GM18526 (cell line): ENCODE data around the gene ARL3.

Experiments used
- POLR2A ChIP-seq: IDR thresholded peaks from 3 replicates; pipeline ENCODE4 v1.6.1; 2011; ENCODE audit not compliant: insufficient read length; ENCODE audit errors: extremely low read depth

The ARL3 gene

GRCh38 chr10:102670871-102671434 lies 43.2 kb downstream of the ARL3 start:
- no peak for TF ChIP-seq POLR2A

GRCh38 chr10:102670065-102670670 lies 44.0 kb downstream of the ARL3 start:
- no peak for TF ChIP-seq POLR2A

GRCh38 chr10:102669206-102670064 lies 44.8 kb downstream of the ARL3 start:
- TF ChIP-seq POLR2A = no peak

GRCh38 chr10:102668326-102669107 lies 45.7 kb downstream of the ARL3 start:
- no peak for TF ChIP-seq POLR2A

- TF ChIP-seq POLR2A = no peak
Observed at GRCh38 chr10:102665904-102666509, 48.2 kb downstream of the ARL3 start.

- no peak for TF ChIP-seq POLR2A
Observed at GRCh38 chr10:102661658-102662028, 52.6 kb downstream of the ARL3 start.

GRCh38 chr10:102660888-102661657 lies 53.1 kb downstream of the ARL3 start:
- peak; percentile 42 for TF ChIP-seq POLR2A

GRCh38 chr10:102658802-102659201 lies 55.4 kb downstream of the ARL3 start:
- TF ChIP-seq POLR2A = no peak

GRCh38 chr10:102657984-102658724 lies 56.0 kb downstream of the ARL3 start:
- TF ChIP-seq POLR2A = no peak

GRCh38 chr10:102657451-102657850 lies 56.7 kb downstream of the ARL3 start:
- no peak for TF ChIP-seq POLR2A

- no peak for TF ChIP-seq POLR2A
Observed at GRCh38 chr10:102656791-102657371, 57.3 kb downstream of the ARL3 start.

GRCh38 chr10:102656026-102656425 lies 58.2 kb downstream of the ARL3 start:
- TF ChIP-seq POLR2A = no peak

- no peak for TF ChIP-seq POLR2A
Observed at GRCh38 chr10:102654969-102655368, 59.2 kb downstream of the ARL3 start.

- TF ChIP-seq POLR2A = no peak
Observed at GRCh38 chr10:102654566-102654965, 59.6 kb downstream of the ARL3 start.

- no peak for TF ChIP-seq POLR2A
Observed at GRCh38 chr10:102653060-102653459, 61.1 kb downstream of the ARL3 start.
